SK-N-SH (cell line): ENCODE results near the gene CD63.
A peak's percentile ranks its signal among the peaks of the same experiment; 100 is the strongest.

Experiments
- ELF1 ChIP-seq: IDR thresholded peaks from 2 replicates; pipeline ENCODE4 v1.4.0; 2012
- MEF2A ChIP-seq: IDR thresholded peaks from 2 replicates; pipeline ENCODE4 v1.4.0; 2012; ENCODE audit warnings: low read depth, borderline replicate concordance
- MXI1 ChIP-seq: IDR thresholded peaks from 2 replicates; pipeline ENCODE4 v1.6.1; 2012; ENCODE audit warnings: mild to moderate bottlenecking, low read depth, low read length, improper control_type of control experiment
- NFIC ChIP-seq: IDR thresholded peaks from 2 replicates; pipeline ENCODE4 v1.4.0; 2012; ENCODE audit warnings: borderline replicate concordance
- POLR2AphosphoS5 ChIP-seq: IDR thresholded peaks from 2 replicates; pipeline ENCODE4 v1.6.1; 2012; ENCODE audit warnings: low read depth, low read length
- SIN3A ChIP-seq: IDR thresholded peaks from 2 replicates; pipeline ENCODE4 v1.6.1; 2012; ENCODE audit warnings: low read depth, mild to moderate bottlenecking, low read length, moderate library complexity, borderline replicate concordance
- TF ChIP-seq, protein P1 (sequence below): fragments of 200-600 bp; sonication (generic); IDR thresholded peaks from 2 replicates; pipeline ENCODE4 v1.6.1; 2017; ENCODE audit warnings: antibody characterized with exemption, mild to moderate bottlenecking, moderate library complexity
- TF ChIP-seq, protein P2 (sequence below): IDR thresholded peaks from 2 replicates; pipeline ENCODE4 v1.6.1; 2012; ENCODE audit warnings: mild to moderate bottlenecking, low read depth, low read length, moderate library complexity
- TF ChIP-seq, protein P3 (sequence below): IDR thresholded peaks from 2 replicates; pipeline ENCODE4; 2012
- TF ChIP-seq, protein P4 (sequence below): IDR thresholded peaks from 2 replicates; pipeline ENCODE4 v1.4.0; 2012; ENCODE audit warnings: low read depth, borderline replicate concordance
- TF ChIP-seq, protein P5 (sequence below): IDR thresholded peaks from 2 replicates; pipeline ENCODE4 v1.4.0; 2012; ENCODE audit warnings: low read depth

DNA sequence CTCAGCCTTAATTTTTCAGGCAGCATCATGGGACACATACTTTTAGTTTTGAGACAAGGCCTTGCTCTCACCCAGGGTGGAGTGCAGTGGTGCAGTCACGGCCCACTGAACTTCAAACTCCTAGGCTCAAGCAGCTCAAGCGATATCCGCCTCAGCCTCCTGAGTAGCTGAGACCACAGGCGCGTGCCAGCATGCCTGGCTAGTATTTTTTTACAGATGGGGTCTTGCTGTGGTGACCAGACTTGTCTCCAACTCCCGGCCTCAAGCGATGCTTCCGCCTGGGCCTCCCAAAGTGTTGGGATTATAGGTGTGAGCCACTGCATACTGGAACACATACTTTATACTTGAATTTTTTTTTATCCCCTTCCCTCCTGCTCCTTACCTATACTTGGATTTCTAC lies 5.9 kb downstream of the CD63 start:
- TF ChIP-seq, protein P1, sequence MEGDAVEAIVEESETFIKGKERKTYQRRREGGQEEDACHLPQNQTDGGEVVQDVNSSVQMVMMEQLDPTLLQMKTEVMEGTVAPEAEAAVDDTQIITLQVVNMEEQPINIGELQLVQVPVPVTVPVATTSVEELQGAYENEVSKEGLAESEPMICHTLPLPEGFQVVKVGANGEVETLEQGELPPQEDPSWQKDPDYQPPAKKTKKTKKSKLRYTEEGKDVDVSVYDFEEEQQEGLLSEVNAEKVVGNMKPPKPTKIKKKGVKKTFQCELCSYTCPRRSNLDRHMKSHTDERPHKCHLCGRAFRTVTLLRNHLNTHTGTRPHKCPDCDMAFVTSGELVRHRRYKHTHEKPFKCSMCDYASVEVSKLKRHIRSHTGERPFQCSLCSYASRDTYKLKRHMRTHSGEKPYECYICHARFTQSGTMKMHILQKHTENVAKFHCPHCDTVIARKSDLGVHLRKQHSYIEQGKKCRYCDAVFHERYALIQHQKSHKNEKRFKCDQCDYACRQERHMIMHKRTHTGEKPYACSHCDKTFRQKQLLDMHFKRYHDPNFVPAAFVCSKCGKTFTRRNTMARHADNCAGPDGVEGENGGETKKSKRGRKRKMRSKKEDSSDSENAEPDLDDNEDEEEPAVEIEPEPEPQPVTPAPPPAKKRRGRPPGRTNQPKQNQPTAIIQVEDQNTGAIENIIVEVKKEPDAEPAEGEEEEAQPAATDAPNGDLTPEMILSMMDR = no peak
- TF ChIP-seq, protein P2, sequence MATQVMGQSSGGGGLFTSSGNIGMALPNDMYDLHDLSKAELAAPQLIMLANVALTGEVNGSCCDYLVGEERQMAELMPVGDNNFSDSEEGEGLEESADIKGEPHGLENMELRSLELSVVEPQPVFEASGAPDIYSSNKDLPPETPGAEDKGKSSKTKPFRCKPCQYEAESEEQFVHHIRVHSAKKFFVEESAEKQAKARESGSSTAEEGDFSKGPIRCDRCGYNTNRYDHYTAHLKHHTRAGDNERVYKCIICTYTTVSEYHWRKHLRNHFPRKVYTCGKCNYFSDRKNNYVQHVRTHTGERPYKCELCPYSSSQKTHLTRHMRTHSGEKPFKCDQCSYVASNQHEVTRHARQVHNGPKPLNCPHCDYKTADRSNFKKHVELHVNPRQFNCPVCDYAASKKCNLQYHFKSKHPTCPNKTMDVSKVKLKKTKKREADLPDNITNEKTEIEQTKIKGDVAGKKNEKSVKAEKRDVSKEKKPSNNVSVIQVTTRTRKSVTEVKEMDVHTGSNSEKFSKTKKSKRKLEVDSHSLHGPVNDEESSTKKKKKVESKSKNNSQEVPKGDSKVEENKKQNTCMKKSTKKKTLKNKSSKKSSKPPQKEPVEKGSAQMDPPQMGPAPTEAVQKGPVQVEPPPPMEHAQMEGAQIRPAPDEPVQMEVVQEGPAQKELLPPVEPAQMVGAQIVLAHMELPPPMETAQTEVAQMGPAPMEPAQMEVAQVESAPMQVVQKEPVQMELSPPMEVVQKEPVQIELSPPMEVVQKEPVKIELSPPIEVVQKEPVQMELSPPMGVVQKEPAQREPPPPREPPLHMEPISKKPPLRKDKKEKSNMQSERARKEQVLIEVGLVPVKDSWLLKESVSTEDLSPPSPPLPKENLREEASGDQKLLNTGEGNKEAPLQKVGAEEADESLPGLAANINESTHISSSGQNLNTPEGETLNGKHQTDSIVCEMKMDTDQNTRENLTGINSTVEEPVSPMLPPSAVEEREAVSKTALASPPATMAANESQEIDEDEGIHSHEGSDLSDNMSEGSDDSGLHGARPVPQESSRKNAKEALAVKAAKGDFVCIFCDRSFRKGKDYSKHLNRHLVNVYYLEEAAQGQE = no peak
- TF ChIP-seq, protein P3, sequence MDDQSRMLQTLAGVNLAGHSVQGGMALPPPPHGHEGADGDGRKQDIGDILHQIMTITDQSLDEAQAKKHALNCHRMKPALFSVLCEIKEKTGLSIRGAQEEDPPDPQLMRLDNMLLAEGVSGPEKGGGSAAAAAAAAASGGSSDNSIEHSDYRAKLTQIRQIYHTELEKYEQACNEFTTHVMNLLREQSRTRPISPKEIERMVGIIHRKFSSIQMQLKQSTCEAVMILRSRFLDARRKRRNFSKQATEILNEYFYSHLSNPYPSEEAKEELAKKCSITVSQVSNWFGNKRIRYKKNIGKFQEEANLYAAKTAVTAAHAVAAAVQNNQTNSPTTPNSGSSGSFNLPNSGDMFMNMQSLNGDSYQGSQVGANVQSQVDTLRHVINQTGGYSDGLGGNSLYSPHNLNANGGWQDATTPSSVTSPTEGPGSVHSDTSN = no peak
- TF ChIP-seq POLR2AphosphoS5 (peak; percentile 12; the same call in 1 of the 2 replicates), MEF2A (no peak), NFIC (no peak), MXI1 (no peak), ELF1 (no peak), SIN3A (no peak)
- TF ChIP-seq, protein P4, sequence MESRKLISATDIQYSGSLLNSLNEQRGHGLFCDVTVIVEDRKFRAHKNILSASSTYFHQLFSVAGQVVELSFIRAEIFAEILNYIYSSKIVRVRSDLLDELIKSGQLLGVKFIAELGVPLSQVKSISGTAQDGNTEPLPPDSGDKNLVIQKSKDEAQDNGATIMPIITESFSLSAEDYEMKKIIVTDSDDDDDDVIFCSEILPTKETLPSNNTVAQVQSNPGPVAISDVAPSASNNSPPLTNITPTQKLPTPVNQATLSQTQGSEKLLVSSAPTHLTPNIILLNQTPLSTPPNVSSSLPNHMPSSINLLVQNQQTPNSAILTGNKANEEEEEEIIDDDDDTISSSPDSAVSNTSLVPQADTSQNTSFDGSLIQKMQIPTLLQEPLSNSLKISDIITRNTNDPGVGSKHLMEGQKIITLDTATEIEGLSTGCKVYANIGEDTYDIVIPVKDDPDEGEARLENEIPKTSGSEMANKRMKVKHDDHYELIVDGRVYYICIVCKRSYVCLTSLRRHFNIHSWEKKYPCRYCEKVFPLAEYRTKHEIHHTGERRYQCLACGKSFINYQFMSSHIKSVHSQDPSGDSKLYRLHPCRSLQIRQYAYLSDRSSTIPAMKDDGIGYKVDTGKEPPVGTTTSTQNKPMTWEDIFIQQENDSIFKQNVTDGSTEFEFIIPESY = no peak
- TF ChIP-seq, protein P5, sequence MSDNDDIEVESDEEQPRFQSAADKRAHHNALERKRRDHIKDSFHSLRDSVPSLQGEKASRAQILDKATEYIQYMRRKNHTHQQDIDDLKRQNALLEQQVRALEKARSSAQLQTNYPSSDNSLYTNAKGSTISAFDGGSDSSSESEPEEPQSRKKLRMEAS = no peak
